Neuronal stem cell (in vitro differentiated cells): ENCODE measurements around the gene HMGCL.

Source experiments
- DNase-seq: peaks from one replicate; pipeline ENCODE4 v3.0.0-alpha.2; 2013; ENCODE audit warnings: low spot score
- H2AFZ ChIP-seq: one replicate; pipeline ENCODE4 v1.6.1; 2013; ENCODE audit warnings: mild to moderate bottlenecking, low read length, inconsistent platforms
- H2AK5ac ChIP-seq: 2 replicates; pipeline ENCODE4 v1.6.1; 2013; ENCODE audit warnings: low read depth, mild to moderate bottlenecking, inconsistent platforms, low read length, moderate library complexity, mixed read lengths
- H2BK120ac ChIP-seq: 2 replicates; pipeline ENCODE4 v1.6.1; 2013; ENCODE audit warnings: low read depth, mild to moderate bottlenecking, inconsistent platforms, low read length, moderate library complexity, mixed read lengths
- H2BK12ac ChIP-seq: one replicate; pipeline ENCODE4 v1.6.1; 2013; ENCODE audit warnings: low read length, inconsistent platforms
- H2BK15ac ChIP-seq: 2 replicates; pipeline ENCODE4 v1.6.1; 2013; ENCODE audit warnings: mild to moderate bottlenecking, low read length, inconsistent platforms, mixed read lengths
- H2BK5ac ChIP-seq: one replicate; pipeline ENCODE4 v1.6.1; 2013; ENCODE audit warnings: inconsistent platforms, mild to moderate bottlenecking, low read length, moderate library complexity
- H3K14ac ChIP-seq: one replicate; pipeline ENCODE4 v1.6.1; 2013; ENCODE audit warnings: low read length, inconsistent platforms
- H3K18ac ChIP-seq: 2 replicates; pipeline ENCODE4 v1.6.1; 2013; ENCODE audit warnings: low read length, inconsistent platforms
- H3K23ac ChIP-seq: 2 replicates; pipeline ENCODE4 v1.6.1; 2013; ENCODE audit warnings: low read depth, mild to moderate bottlenecking, mixed read lengths, low read length, inconsistent platforms; ENCODE audit not compliant: poor library complexity
- H3K27ac ChIP-seq: replicated peaks from 3 replicates; pipeline ENCODE4 v1.5.1; 2013; ENCODE audit warnings: low read length, inconsistent platforms
- H3K27me3 ChIP-seq, 3 experiments: 2 replicates each; pipeline ENCODE4 v1.6.1; 2013; ENCODE audit warnings: low read length in 3 of 3, mild to moderate bottlenecking in 2 of 3, inconsistent platforms in 1 of 3, low read depth in 1 of 3, mixed read lengths in 1 of 3, moderate library complexity in 1 of 3; ENCODE audit not compliant: control insufficient read depth in 3 of 3, insufficient read depth in 3 of 3
- H3K36me3 ChIP-seq, 2 donors: replicated peaks in 1 of 2; 2 replicates each; pipeline ENCODE4 v1.6.1; 2013; ENCODE audit warnings: low read length in 2 of 2; ENCODE audit not compliant: control insufficient read depth in 2 of 2, insufficient read depth in 2 of 2
- H3K4ac ChIP-seq: 2 replicates; pipeline ENCODE4 v1.6.1; 2013; ENCODE audit warnings: inconsistent platforms, mild to moderate bottlenecking, low read length, moderate library complexity
- H3K4me1 ChIP-seq, 2 donors: 1 replicate in 1 of 2; 2 replicates in 1 of 2; pipeline ENCODE4 v1.6.1; 2013; ENCODE audit warnings: low read length in 2 of 2, low read depth in 1 of 2; ENCODE audit not compliant: control insufficient read depth in 2 of 2, insufficient read depth in 1 of 2
- H3K4me2 ChIP-seq: one replicate; pipeline ENCODE4 v1.6.1; 2013; ENCODE audit warnings: mild to moderate bottlenecking, low read length, inconsistent platforms; ENCODE audit not compliant: insufficient read depth, poor library complexity, severe bottlenecking
- H3K4me3 ChIP-seq, 2 donors: 2 replicates each; pipeline ENCODE4 v1.5.1; 2013; ENCODE audit warnings: low read length in 2 of 2, mild to moderate bottlenecking in 2 of 2, inconsistent platforms in 1 of 2, moderate library complexity in 1 of 2
- H3K79me1 ChIP-seq: one replicate; pipeline ENCODE4 v1.6.1; 2013; ENCODE audit warnings: low read depth, mild to moderate bottlenecking, inconsistent platforms, low read length, moderate library complexity
- H3K9ac ChIP-seq: one replicate; pipeline ENCODE4 v1.6.1; 2013; ENCODE audit warnings: mild to moderate bottlenecking, low read depth, low read length, inconsistent platforms; ENCODE audit not compliant: poor library complexity
- H3K9me3 ChIP-seq, 2 donors: replicated peaks in 1 of 2; 2 replicates each; pipeline versions ENCODE3 to v1.6.1; 2013; ENCODE audit warnings: low read length in 2 of 2, mild to moderate bottlenecking in 2 of 2, inconsistent platforms in 1 of 2, low read depth in 1 of 2, mixed read lengths in 1 of 2, moderate library complexity in 1 of 2; ENCODE audit not compliant: control insufficient read depth in 2 of 2, insufficient read depth in 1 of 2
- H4K8ac ChIP-seq: one replicate; pipeline ENCODE4 v1.6.1; 2013; ENCODE audit warnings: low read depth, mild to moderate bottlenecking, inconsistent platforms, low read length, moderate library complexity
- H4K91ac ChIP-seq: one replicate; pipeline ENCODE4 v1.6.1; 2013; ENCODE audit warnings: low read length, low read depth, mild to moderate bottlenecking, inconsistent platforms; ENCODE audit not compliant: poor library complexity
- WGBS, 2 donors: extraction: QIAGEN DNeasy Blood & Tissue Kit; methylation state at CpG; one replicate each; pipeline ENCODE4 v1.1.7; 2013; ENCODE audit warnings: missing lambda C conversion rate in 2 of 2, mixed read lengths in 1 of 2; ENCODE audit not compliant: insufficient read length in 2 of 2, insufficient replicate concordance in 1 of 2; ENCODE audit errors: extremely low coverage in 2 of 2; 5-methylcytosine and 5-hydroxymethylcytosine counted together

The HMGCL gene

DNA sequence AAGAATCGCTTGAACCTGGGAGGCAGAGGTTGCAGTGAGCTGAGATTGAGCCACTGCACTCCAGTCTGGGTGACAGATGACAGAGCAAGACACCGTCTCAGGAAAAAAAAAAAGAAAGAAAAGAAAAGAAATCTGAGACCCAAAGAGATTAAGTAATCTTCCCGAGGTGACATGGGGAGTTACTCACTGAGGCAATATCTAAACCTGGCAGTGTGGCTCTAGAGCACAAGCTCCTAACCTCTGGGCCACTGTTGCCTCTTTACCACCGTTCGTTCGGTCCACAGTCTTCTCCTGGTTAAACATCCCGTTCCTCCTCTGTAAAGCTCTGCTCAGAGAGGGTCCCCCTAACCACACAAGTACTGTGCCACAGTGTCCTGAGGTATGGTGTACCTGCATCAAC is 1.5 kb downstream of the HMGCL start:
- H4K8ac ChIP-seq: no peak overlapping the region
- WGBS, 2 donors: no CpG with 5 or more reads among the region's 7 CpGs
- no peaks in the 10 kb centered on the region for H3K9me3 ChIP-seq
- H3K27ac ChIP-seq: no peak overlapping the region
- DNase-seq: no peak
- peaks cover 2% of the 10 kb centered on the region for H3K79me1 ChIP-seq
- no peak overlapping the region for H2BK15ac ChIP-seq
- H2BK5ac ChIP-seq: no peak overlapping the region
- H2BK120ac ChIP-seq: no peak overlapping the region
- no peak overlapping the region for H3K23ac ChIP-seq
- no peak overlapping the region for H2AFZ ChIP-seq
- H2BK12ac ChIP-seq: no peak overlapping the region
- peaks cover 0 to 5% of the 10 kb centered on the region in 2 donors for H3K36me3 ChIP-seq
- H3K4me2 ChIP-seq: no peak overlapping the region
- H2AK5ac ChIP-seq: no peak overlapping the region
- no peak overlapping the region for H3K14ac ChIP-seq
- H3K9ac ChIP-seq: no peak overlapping the region
- H4K91ac ChIP-seq: no peak overlapping the region
- no peaks in the 10 kb centered on the region for H3K4me1 ChIP-seq
- no peak overlapping the region for H3K4ac ChIP-seq
- peak overlapping the region in 1 of 2 donors; percentile 96 for H3K4me3 ChIP-seq
- H3K27me3 ChIP-seq: no peaks in the 10 kb centered on the region
- H3K18ac ChIP-seq: no peak overlapping the region

DNA sequence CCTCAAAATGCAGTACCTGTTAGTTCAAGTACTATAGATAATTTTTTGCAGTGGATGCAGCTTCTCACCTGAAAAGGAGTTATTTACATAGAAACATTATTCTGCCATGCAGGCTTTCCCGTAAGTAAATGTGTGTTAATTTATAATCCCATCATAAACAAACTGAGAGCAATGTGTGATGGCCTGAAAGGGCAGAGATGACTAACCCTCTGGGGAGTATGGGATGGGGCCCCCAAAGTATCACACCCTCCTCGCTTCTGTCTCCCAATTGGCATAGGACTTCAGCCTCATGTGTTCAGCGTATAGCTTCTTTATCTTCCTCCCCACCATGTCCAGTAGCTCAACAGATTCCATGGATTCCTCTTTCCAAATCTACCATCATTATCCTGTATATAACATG is 7.6 kb downstream of the HMGCL start:
- Histone ChIP-seq H3K4me3 (no peak overlapping the region), H2AK5ac (no peak overlapping the region), H2BK120ac (no peak overlapping the region), H2BK12ac (no peak overlapping the region), H3K79me1 (peaks cover 4% of the 10 kb centered on the region), H4K91ac (no peak overlapping the region), H3K4me2 (no peak overlapping the region), H3K4me1 (no peaks in the 10 kb centered on the region), H2BK15ac (no peak overlapping the region), H3K23ac (no peak overlapping the region), H3K4ac (no peak overlapping the region), H3K18ac (no peak overlapping the region), H3K27ac (no peak overlapping the region), H2BK5ac (no peak overlapping the region), H3K27me3 (no peaks in the 10 kb centered on the region), H3K14ac (no peak overlapping the region), H3K36me3 (peaks cover 17 to 48% of the 10 kb centered on the region in 2 donors), H4K8ac (no peak overlapping the region), H3K9me3 (no peaks in the 10 kb centered on the region), H2AFZ (no peak overlapping the region), H3K9ac (no peak overlapping the region)
- WGBS, 2 donors: no CpG with 5 or more reads among the region's 3 CpGs
- no peak for DNase-seq

DNA sequence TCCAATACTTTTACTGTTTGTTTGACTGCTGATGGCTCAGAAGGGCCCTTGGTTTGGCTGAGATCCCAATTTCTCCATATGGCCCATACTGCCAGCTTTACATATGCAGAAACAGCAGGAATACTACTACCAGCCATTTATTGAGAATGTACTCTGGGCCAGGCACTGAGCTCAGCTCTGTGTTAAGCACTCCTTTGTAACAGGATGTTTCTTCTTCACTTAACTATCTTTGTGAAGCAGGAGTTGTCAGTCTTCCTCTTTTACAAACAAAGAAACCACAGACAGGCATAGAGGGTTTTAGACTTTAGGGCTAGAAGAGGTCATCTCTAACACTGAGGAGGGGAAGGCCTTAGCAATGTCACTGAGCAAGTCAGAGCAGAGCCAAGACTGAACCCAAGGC is 8.3 kb downstream of the HMGCL start:
- H3K4ac ChIP-seq: no peak overlapping the region
- no peak overlapping the region for H3K9ac ChIP-seq
- H4K8ac ChIP-seq: no peak overlapping the region
- H3K4me3 ChIP-seq: no peak overlapping the region
- no peak overlapping the region for H3K18ac ChIP-seq
- no peak overlapping the region for H2BK5ac ChIP-seq
- H3K79me1 ChIP-seq: peaks cover 4% of the 10 kb centered on the region
- H3K23ac ChIP-seq: no peak overlapping the region
- H2BK12ac ChIP-seq: no peak overlapping the region
- H2AK5ac ChIP-seq: no peak overlapping the region
- no peaks in the 10 kb centered on the region for H3K27me3 ChIP-seq
- no peaks in the 10 kb centered on the region for H3K4me1 ChIP-seq
- no peak overlapping the region for H4K91ac ChIP-seq
- DNase-seq: no peak
- no peak overlapping the region for H2AFZ ChIP-seq
- H3K9me3 ChIP-seq: no peaks in the 10 kb centered on the region
- H2BK15ac ChIP-seq: no peak overlapping the region
- H2BK120ac ChIP-seq: no peak overlapping the region
- no peak overlapping the region for H3K27ac ChIP-seq
- peaks cover 20 to 51% of the 10 kb centered on the region in 2 donors for H3K36me3 ChIP-seq
- no peak overlapping the region for H3K4me2 ChIP-seq
- no peak overlapping the region for H3K14ac ChIP-seq

DNA sequence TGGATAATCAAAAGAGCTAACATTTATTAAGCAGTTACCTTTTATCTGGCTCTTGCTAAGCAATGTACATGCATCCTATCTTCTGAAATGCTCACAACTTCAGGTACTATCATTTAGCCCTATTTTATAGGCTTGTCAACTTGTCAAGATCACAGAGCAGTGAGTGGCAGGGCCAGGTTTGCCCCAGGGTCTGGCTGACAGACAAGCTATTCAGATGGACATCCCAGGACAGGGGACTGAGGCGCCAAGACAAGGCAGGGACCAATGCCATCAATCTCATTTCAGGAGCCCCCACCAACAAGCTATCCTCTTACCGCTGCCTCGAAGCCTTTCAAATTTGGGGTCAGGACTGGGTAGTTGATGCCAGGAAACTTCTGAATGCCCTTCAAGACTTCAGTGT is 8.9 kb downstream of the HMGCL start:
- no peak overlapping the region for H3K4ac ChIP-seq
- no peak overlapping the region for H3K27ac ChIP-seq
- no peak for DNase-seq
- no peak overlapping the region for H3K9ac ChIP-seq
- no CpG with 5 or more reads among the region's 3 CpGs for WGBS, 2 donors
- no peak overlapping the region for H4K91ac ChIP-seq
- H3K4me1 ChIP-seq: no peaks in the 10 kb centered on the region
- peaks cover 4% of the 10 kb centered on the region for H3K79me1 ChIP-seq
- H3K9me3 ChIP-seq: no peaks in the 10 kb centered on the region
- no peak overlapping the region for H3K4me3 ChIP-seq
- H3K18ac ChIP-seq: no peak overlapping the region
- no peak overlapping the region for H3K23ac ChIP-seq
- H2AFZ ChIP-seq: no peak overlapping the region
- no peak overlapping the region for H2BK15ac ChIP-seq
- H3K4me2 ChIP-seq: no peak overlapping the region
- no peak overlapping the region for H2BK12ac ChIP-seq
- no peak overlapping the region for H2AK5ac ChIP-seq
- H4K8ac ChIP-seq: no peak overlapping the region
- H2BK5ac ChIP-seq: no peak overlapping the region
- no peak overlapping the region for H3K14ac ChIP-seq
- no peak overlapping the region for H2BK120ac ChIP-seq
- no peaks in the 10 kb centered on the region for H3K27me3 ChIP-seq
- peaks cover 20 to 51% of the 10 kb centered on the region in 2 donors for H3K36me3 ChIP-seq
